PC-3 (cell line): ENCODE measurements around the gene AKAP13. TPM values are rescaled to one million over a fixed set of nuclear protein-coding genes. Genes with fewer than 3 reads are reported as not detected.

Source experiments
- ATAC-seq: fragments of 200-7000 bp; cut with Tn5 transposase; 2 replicates; pipeline ENCODE4 v1.9.1; 2020; ENCODE audit warnings: mild to moderate bottlenecking, moderate library complexity
- BruUV-seq: library from RNA; stranded (reverse); fragments of 400-500 nt; replicated peaks from 2 replicates; lab custom pipeline; 2021; lab: Mats Ljungman, UMichigan
- CTCF ChIA-PET: fragments of 300-600 bp; sonication (Branson Sonifier 250); formaldehyde crosslinking; loops from one replicate; lab custom pipeline; 2022; ENCODE audit warnings: antibody characterized with exemption; lab: Charles Lee
- POLR2A ChIA-PET: fragments of 300-600 bp; sonication (Branson Sonifier 250); formaldehyde crosslinking; loops from one replicate; lab custom pipeline; 2022; ENCODE audit warnings: antibody characterized with exemption; ENCODE audit not compliant: unreplicated experiment; lab: Charles Lee
- DNase-seq: peaks from one replicate; pipeline ENCODE4 v3.0.0-alpha.2; 2015
- H2AFZ ChIP-seq: fragments of 300-600 bp; sonication (generic); 2 replicates; pipeline ENCODE4 v1.6.0; 2016; ENCODE audit warnings: antibody characterized with exemption, low read length
- H3F3A ChIP-seq: fragments of 300-600 bp; sonication (generic); one replicate; pipeline ENCODE4 v1.6.0; 2017; ENCODE audit warnings: antibody characterized with exemption, low read length, control low read depth, mild to moderate bottlenecking; ENCODE audit not compliant: unreplicated experiment
- H3K27ac ChIP-seq: fragments of 300-600 bp; sonication (generic); 2 replicates; pipeline ENCODE4 v1.5.1; 2016; ENCODE audit warnings: mild to moderate bottlenecking, low read length
- H3K27me3 ChIP-seq: fragments of 300-600 bp; sonication (generic); 2 replicates; pipeline ENCODE4 v1.6.1; 2016; ENCODE audit warnings: low read length, mixed read lengths
- H3K36me3 ChIP-seq: fragments of 300-600 bp; sonication (generic); 2 replicates; pipeline ENCODE4 v1.6.1; 2016; ENCODE audit warnings: low read depth, mixed run types, low read length, mixed read lengths
- H3K4me1 ChIP-seq: fragments of 300-600 bp; sonication (generic); 2 replicates; pipeline ENCODE4 v1.5.1; 2016; ENCODE audit warnings: low read length; ENCODE audit not compliant: insufficient read depth
- H3K4me2 ChIP-seq: fragments of 300-600 bp; sonication (generic); 2 replicates; pipeline ENCODE4 v1.6.0; 2016; ENCODE audit warnings: low read length
- H3K4me3 ChIP-seq: fragments of 300-600 bp; sonication (generic); 2 replicates; pipeline ENCODE4 v1.5.1; 2016; ENCODE audit warnings: mild to moderate bottlenecking, low read length, mixed read lengths
- H3K79me2 ChIP-seq: fragments of 300-600 bp; sonication (generic); 2 replicates; pipeline ENCODE4 v1.6.1; 2017; ENCODE audit warnings: low read length, mixed read lengths
- H3K9ac ChIP-seq: fragments of 300-600 bp; sonication (generic); 2 replicates; pipeline ENCODE4 v1.6.0; 2016; ENCODE audit warnings: mild to moderate bottlenecking, low read length
- H3K9me2 ChIP-seq: fragments of 300-600 bp; sonication (generic); replicated peaks from 2 replicates; pipeline ENCODE4 v1.6.1; 2016; ENCODE audit warnings: mixed run types, low read length, mixed read lengths
- H3K9me3 ChIP-seq: fragments of 300-600 bp; sonication (generic); 2 replicates; pipeline ENCODE4 v1.6.1; 2016; ENCODE audit warnings: low read length, mixed read lengths
- H4K20me1 ChIP-seq: fragments of 300-600 bp; sonication (generic); 2 replicates; pipeline ENCODE4 v1.6.1; 2016; ENCODE audit warnings: low read length, mixed read lengths
- CTCF ChIP-seq: fragments of 300-600 bp; sonication (generic); conservative IDR thresholded peaks from 2 replicates; pipeline ENCODE4 v1.5.1; 2017; ENCODE audit warnings: antibody characterized with exemption, low read depth, mild to moderate bottlenecking, low read length
- EZH2 ChIP-seq: fragments of 300-600 bp; sonication (generic); IDR thresholded peaks from one replicate; pipeline ENCODE4 v1.6.1; 2017; ENCODE audit warnings: antibody characterized with exemption, mild to moderate bottlenecking, low read length; ENCODE audit not compliant: unreplicated experiment
- EZH2phosphoT487 ChIP-seq: fragments of 300-600 bp; sonication (generic); IDR thresholded peaks from 2 replicates; pipeline ENCODE4 v1.6.1; 2018; ENCODE audit warnings: mild to moderate bottlenecking, antibody characterized with exemption, low read length, borderline replicate concordance
- intact Hi-C: fragments of 100-400 bp; cut with micrococcal nuclease; formaldehyde crosslinking; loops from 2 replicates; pipeline ENCODE4 v1.9.0; 2023
- total RNA-seq: library from RNA; depleted of rRNA; stranded (reverse); fragments of >200 nt; gene quantifications from 2 replicates; pipeline ENCODE4 v1.2.3, GENCODE V29; 2014

AKAP13 gene
- total RNA-seq, 1 experiment from 2014 or later, result 36.8 TPM

GRCh38 chr15:85706779-85707518, 326.5 kb downstream of the AKAP13 start:
- Histone ChIP-seq H3K9ac (no peak overlapping the region), H3K9me3 (no peaks in the 10 kb centered on the region), H3K4me2 (no peak overlapping the region), H3K36me3 (no peaks in the 10 kb centered on the region), H3K4me3 (no peak overlapping the region), H2AFZ (no peak overlapping the region), H3F3A (no peaks in the 10 kb centered on the region), H3K4me1 (no peaks in the 10 kb centered on the region), H4K20me1 (no peaks in the 10 kb centered on the region), H3K79me2 (no peaks in the 10 kb centered on the region), H3K27me3 (no peaks in the 10 kb centered on the region), H3K9me2 (no peaks in the 10 kb centered on the region), H3K27ac (no peak overlapping the region)
- BruUV-seq, result no TSS peak
- intact Hi-C loops, result no loop called here
- TF ChIP-seq EZH2phosphoT487 (no peak), CTCF (no peak), EZH2 (no peak)
- CTCF ChIA-PET, result no interaction called here
- POLR2A ChIA-PET, result no interaction called here
- no peak for ATAC-seq
- no peak for DNase-seq

- ChIA-PET CTCF (no interaction called here), POLR2A (no interaction called here)
- no TSS peak for BruUV-seq
- H3K9me2 ChIP-seq, result no peaks in the 10 kb centered on the region
- intact Hi-C loops, result no loop called here
- no peaks in the 10 kb centered on the region for H3K4me1 ChIP-seq
- no peak overlapping the region for H2AFZ ChIP-seq
- no peaks in the 10 kb centered on the region for H3K36me3 ChIP-seq
- TF ChIP-seq EZH2phosphoT487 (no peak), EZH2 (no peak), CTCF (no peak)
- no peak overlapping the region for H3K4me2 ChIP-seq
- H3K4me3 ChIP-seq, result no peak overlapping the region
- H3K79me2 ChIP-seq, result no peaks in the 10 kb centered on the region
- ATAC-seq (no peak), DNase-seq (no peak)
- no peaks in the 10 kb centered on the region for H3K27me3 ChIP-seq
- H3K9ac ChIP-seq, result no peak overlapping the region
- H3K9me3 ChIP-seq, result no peaks in the 10 kb centered on the region
- H3F3A ChIP-seq, result no peaks in the 10 kb centered on the region
- no peaks in the 10 kb centered on the region for H4K20me1 ChIP-seq
- no peak overlapping the region for H3K27ac ChIP-seq
Observed at GRCh38 chr15:85707519-85708338, 327.3 kb downstream of the AKAP13 start.
